ENCODE measurements around the gene NES. TPM values are rescaled to one million over a fixed set of nuclear protein-coding genes. Genes with fewer than 3 reads are reported as not detected.
A peak's percentile ranks its signal among the peaks of the same experiment; 100 is the strongest.

NES gene
- total RNA-seq, 4 donors from 2014 or later = 59.9 to 65.3 (median 63.9) TPM

DNA sequence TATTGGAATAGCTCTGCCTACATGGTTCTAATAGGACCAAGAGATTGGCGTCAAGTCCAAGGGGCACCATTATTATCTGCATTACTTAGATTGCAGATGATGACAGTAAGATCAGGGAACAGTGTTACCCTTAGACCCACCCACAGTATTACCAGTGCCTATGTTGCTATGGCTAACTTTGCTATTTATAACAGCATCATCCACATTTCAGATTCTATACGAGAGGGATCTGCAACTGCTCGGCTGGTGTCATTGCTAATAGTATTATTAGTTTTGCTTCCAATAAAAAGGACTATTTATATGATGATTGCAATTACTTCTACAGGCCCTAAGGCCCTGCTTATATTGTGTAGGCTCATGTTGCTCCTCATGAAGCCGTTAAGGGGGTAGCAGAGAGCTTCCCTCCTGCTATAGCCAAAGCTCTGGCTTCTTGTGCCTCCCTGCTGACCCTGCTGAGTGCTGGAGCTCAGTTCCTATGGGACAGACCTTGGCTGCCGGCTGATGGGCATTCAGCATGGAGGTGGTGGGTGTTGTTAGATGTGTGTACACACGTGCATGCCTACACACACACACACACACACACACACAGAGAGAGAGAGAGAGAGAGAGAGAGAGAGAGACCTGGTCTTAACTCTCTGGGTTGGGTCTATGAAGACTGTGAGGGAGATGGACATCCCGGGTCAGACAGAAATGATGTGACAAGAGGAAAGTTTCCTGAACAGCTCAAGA is 34.0 kb downstream of the NES start:
- no peaks in the 10 kb centered on the region for H3K36me3 ChIP-seq
- 61 to 70% methylated on average over 6 of the region's 7 CpGs for WGBS, 2 donors
- no peak for TF ChIP-seq CTCF (IDR thresholded peaks at IDR 0.05)
- TF ChIP-seq EP300 (IDR thresholded peaks at IDR 0.05) = no peak
- TF ChIP-seq POLR2A (IDR thresholded peaks at IDR 0.05) = no peak
- peaks cover 0 to 98% of the 10 kb centered on the region in 2 donors for H3K27me3 ChIP-seq
- H3K4me3 ChIP-seq = no peak overlapping the region
- H3K9me3 ChIP-seq = no peaks in the 10 kb centered on the region
- peaks cover 0 to 14% (median 6%) of the 10 kb centered on the region in 4 donors for H3K4me1 ChIP-seq
- no peak overlapping the region for H3K27ac ChIP-seq
- no peak for DNase-seq (ENCODE audit: low spot score in 2 of 2)

GRCh38 chr1:156642265-156643048 is 34.8 kb downstream of the NES start:
- no peaks in the 10 kb centered on the region for H3K36me3 ChIP-seq
- no peak overlapping the region for H3K27ac ChIP-seq
- WGBS, 2 donors = 26 to 27% methylated on average over 29 to 33 of the region's 40 CpGs
- peaks cover 0 to 98% of the 10 kb centered on the region in 2 donors for H3K27me3 ChIP-seq
- H3K9me3 ChIP-seq = no peaks in the 10 kb centered on the region
- H3K4me3 ChIP-seq = peak overlapping the region; percentile 1 to 46 (median 16)
- H3K4me1 ChIP-seq = peaks cover 0 to 14% (median 6%) of the 10 kb centered on the region in 4 donors
- TF ChIP-seq CTCF (IDR thresholded peaks at IDR 0.05) (no peak), POLR2A (IDR thresholded peaks at IDR 0.05) (no peak), EP300 (IDR thresholded peaks at IDR 0.05) (no peak)
- DNase-seq (ENCODE audit: low spot score in 2 of 2) = no peak

GRCh38 chr1:156641761-156642264 is 35.4 kb downstream of the NES start, which contains the start of gene BCAN:
Gene BCAN, plus strand, starts transcription at chr1:156642117. Its CDS starts 3,938 bp downstream, at chr1:156646055.
- TF ChIP-seq CTCF (IDR thresholded peaks at IDR 0.05) (no peak), POLR2A (IDR thresholded peaks at IDR 0.05) (no peak), EP300 (IDR thresholded peaks at IDR 0.05) (no peak)
- peaks cover 0 to 98% of the 10 kb centered on the region in 2 donors for H3K27me3 ChIP-seq
- no peaks in the 10 kb centered on the region for H3K9me3 ChIP-seq
- 1 to 2% methylated on average over 16 to 32 of the region's 46 CpGs for WGBS, 2 donors
- H3K36me3 ChIP-seq = no peaks in the 10 kb centered on the region
- H3K27ac ChIP-seq = no peak within 1 kb of the TSS
- no peak for DNase-seq (ENCODE audit: low spot score in 2 of 2)
- peaks cover 0 to 14% (median 6%) of the 10 kb centered on the region in 4 donors for H3K4me1 ChIP-seq
- H3K4me3 ChIP-seq = peak within 1 kb of the TSS; percentile 1 to 46 (median 16)

GRCh38 chr1:156640842-156641706 is 36.1 kb downstream of the NES start:
- H3K4me3 ChIP-seq = peak overlapping the region in 2 of 4 donors; percentile 1 to 46
- H3K27ac ChIP-seq = no peak overlapping the region
- no peaks in the 10 kb centered on the region for H3K36me3 ChIP-seq
- WGBS, 2 donors = 39 to 40% methylated on average over 6 of the region's 6 CpGs
- no peaks in the 10 kb centered on the region for H3K9me3 ChIP-seq
- H3K4me1 ChIP-seq = peaks cover 0 to 14% (median 6%) of the 10 kb centered on the region in 4 donors
- peaks cover 0 to 98% of the 10 kb centered on the region in 2 donors for H3K27me3 ChIP-seq
- no peak for TF ChIP-seq POLR2A (IDR thresholded peaks at IDR 0.05)
- no peak for TF ChIP-seq EP300 (IDR thresholded peaks at IDR 0.05)
- no peak for TF ChIP-seq CTCF (IDR thresholded peaks at IDR 0.05)
- no peak for DNase-seq (ENCODE audit: low spot score in 2 of 2)

All from tibial nerve (tissue), 4 donors.